Measurements from ENCODE around the gene UTP15.

The UTP15 gene

GRCh38 chr5:73565139-73565968 lies at the start of gene UTP15, which contains the start of gene ANKRA2:
UTP15 (plus strand) TSS chr5:73565743; CDS start chr5:73567345, 1,602 bp downstream.
ANKRA2 (minus strand) TSS chr5:73565639; CDS start chr5:73562881, 2,758 bp downstream.
- DNase-seq = peak; percentile 91

- DNase-seq = peak; percentile 45
Measured at GRCh38 chr5:73519531-73520283, 45.8 kb upstream of the UTP15 start.

- no peak for DNase-seq
Measured at GRCh38 chr5:73522989-73523388, 42.6 kb upstream of the UTP15 start.

DNA sequence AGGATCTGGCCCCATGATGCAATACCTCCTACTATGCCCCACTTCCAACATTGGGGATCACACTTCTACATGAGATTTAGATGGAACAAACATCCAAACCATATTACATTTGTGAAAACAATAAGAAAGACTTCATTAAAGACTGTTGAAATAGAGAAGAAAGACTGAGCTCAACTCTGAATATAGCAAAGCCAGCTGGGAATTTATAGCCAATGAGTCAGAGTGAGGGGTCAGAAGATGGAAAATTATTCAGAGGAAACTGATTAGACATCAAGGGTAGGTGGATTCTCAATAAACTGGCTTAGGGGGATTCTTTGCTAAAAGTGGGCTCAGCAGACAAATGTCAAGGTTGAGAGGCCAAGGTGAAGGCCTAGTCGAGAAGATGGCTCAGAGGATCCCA lies 41.7 kb upstream of the UTP15 start:
- no peak for DNase-seq

DNA sequence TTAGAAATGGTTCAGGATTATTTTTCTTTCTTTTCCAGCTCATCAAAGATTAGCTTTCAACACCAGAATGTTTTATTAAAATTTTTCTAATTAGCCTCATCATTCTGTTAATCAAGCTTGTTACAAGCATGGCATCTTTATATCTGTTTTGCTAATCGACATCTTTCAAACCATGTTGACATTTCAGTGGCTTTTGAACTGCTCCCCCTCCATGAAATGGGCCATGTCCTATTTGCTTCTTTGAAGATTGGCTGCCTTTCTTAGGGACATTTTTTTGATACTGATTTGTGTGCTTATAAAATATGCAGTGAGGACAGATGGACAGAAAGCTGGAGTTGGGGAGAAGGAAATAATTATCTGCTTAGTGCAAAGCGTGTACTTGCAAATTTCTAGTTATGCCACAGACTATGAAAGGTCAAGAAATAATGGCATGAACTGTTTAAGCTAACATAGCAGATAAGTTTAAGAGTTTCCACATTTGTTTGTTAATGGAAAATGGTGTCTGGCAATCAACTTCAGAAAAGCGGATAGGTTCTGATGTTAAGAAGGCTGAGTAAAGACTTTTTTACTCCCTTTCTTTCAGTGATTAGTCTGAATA lies 39.8 kb upstream of the UTP15 start:
- no peak for DNase-seq

- DNase-seq = no peak
Measured at GRCh38 chr5:73528248-73528647, 37.3 kb upstream of the UTP15 start.

DNA sequence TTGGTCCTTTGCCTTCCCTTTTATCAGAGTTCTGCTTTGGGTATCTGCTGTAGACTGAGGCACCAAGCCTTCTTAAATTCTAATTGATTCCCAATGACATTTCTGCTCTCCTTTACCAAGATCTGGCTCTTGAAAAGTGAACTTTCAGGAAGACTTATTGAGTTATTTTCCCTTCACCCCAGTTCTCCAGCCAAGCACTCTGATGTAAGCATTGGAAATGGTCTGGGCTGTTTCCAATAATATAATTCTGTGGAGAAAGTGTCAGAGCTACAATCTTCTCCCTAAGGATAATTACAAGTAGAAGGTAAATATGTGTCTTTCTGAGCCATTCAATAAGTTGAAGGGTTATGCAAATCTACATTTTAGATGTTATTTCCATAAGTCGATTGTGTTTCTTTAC lies 36.5 kb upstream of the UTP15 start:
- DNase-seq = no peak

DNA sequence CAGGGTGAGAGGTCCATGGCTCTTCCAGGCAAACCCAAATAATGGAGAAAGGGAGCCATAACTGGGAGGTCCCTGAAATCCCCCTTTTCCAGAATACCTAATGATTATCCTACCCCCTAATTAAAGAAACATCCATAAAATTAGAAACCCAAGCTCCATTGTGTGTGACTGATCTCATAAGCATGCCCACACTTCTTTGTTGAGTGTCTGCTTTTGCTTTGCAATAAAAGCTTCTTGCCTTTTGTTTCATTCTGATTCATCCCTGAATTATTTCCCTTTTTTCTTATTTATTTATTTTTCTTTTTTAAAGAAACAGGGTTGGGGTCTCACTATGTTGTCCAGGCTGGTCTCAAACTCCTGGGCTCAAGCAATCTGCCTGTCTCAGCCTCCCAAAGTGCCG lies 34.2 kb upstream of the UTP15 start:
- DNase-seq = no peak

DNA sequence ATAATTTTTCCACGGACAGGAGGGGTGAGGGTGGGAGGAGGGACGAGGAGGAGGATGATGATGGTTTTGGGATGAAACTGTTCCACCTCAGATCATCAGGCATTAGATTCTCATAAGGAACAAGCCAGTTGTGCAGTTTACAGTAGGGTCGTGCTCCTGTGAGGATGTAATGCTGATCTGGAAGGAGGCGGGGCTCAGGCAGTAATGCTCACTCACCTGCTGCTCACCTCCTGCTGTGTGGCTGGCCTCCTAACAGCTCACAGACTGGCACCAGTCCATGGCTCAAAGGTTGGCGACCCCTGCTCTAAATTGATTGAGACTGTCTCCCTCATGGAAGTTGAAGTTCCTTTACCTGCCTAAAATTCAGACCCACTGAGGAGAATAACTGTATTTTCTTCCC lies 33.3 kb upstream of the UTP15 start:
- no peak for DNase-seq

- DNase-seq = no peak
Measured at GRCh38 chr5:73534011-73534644, 31.4 kb upstream of the UTP15 start.

- no peak for DNase-seq
Measured at GRCh38 chr5:73534971-73535370, 30.6 kb upstream of the UTP15 start.

DNA sequence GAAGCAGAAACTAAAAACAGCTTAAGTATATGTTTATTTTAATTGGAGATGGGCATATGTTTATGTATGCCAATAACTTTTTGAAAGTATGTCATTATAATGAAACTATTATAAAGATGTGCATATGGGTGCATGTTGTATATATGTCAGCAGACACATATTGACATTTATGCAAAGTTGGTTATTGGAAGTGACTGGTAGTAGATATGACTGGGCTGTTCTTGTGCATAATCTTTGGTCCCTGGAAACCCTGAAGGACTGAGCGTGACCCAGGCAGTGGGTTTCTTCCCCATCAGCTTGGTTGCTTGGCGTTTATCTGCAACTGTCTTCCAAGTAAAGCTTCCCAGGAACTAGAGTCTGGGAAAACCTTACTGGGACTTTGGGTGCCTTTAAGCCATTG lies 25.8 kb upstream of the UTP15 start:
- no peak for DNase-seq

DNA sequence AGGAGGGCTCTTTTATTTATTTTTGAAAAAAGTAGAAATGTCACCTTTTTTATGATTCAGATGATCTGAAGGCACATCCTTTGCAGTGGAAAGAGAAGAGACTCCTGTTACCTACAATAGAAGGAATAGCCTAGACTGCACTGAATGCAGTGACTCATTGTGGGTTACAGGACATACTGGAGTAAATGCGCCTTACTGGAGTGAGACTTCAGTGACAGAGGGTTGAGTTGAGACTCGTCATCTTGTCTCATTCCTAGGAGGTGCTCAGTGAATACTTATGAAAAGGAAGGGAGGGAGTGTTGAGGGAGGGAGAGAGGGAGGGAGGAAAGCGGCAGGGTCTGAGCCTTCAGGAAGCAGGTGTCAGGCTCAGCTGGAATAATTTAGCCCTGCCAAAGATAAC lies 25.4 kb upstream of the UTP15 start:
- DNase-seq = no peak

- DNase-seq = no peak
Measured at GRCh38 chr5:73542020-73542419, 23.5 kb upstream of the UTP15 start.

- DNase-seq = peak; percentile 34
Measured at GRCh38 chr5:73544429-73545402, 20.8 kb upstream of the UTP15 start.

DNA sequence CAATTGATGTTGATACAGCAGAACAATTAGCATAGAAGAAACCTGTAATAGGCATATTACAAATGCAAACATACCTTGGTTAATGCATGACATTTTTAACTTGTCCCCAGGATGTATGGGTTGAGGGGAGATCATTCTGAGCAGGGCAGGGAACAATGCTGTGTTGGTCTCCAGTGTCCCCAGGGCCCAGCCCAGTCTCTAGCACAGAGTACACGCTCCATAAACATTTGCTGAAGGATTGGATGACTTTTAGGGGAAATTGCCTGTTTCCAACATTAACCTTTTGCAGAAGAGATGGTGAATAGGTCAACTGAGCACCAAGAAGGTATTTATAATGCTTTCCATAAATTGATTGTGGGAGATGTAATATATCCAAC lies 20.2 kb upstream of the UTP15 start:
- no peak for DNase-seq

DNA sequence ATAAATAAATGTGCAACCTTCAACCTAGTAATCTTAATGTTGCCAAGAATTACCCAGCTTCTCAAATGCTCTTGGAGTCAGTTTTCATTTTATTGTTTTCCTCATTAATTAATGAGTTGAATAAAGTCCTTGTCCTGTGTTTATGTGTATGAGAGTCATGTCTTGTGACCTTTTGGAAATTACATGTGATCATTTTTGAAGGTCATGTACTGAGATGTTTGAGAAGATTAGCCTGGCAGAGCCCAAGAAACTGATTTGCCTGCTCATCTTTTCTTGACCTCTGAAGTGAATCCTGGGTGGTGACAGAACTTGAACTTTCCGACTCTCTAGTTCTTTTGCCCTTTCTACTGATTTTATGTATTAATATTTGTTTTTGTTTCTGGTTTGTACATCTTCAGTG lies 15.5 kb upstream of the UTP15 start:
- DNase-seq = no peak

DNA sequence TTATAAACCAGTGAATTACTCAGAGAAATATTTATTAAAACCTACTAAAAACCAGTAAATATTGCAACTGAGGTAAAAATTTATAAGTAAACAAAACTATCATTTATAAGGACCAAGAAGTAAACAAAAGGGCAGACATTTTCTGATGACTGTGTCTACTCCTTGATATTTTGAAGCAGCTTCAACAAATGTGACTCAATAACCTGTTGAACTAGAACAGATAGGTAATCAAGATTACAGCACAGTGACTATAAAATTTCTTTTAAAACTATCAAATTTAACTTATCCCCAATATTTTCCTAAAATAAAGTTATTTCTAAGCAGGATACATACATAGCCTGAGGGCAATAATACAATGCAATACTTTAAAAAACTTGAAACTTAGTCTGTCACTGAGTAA lies 12.9 kb upstream of the UTP15 start:
- DNase-seq = no peak

- no peak for DNase-seq
Measured at GRCh38 chr5:73558950-73559349, 6.6 kb upstream of the UTP15 start.

GRCh38 chr5:73564018-73564417 lies 1.5 kb upstream of the UTP15 start:
- DNase-seq = no peak

- DNase-seq = no peak
Measured at GRCh38 chr5:73564675-73565074, 868 bp upstream of the UTP15 start.

- no peak for DNase-seq
Measured at GRCh38 chr5:73565969-73566547, 515 bp downstream of the UTP15 start.

Measured in NCI-H1092 (cell line).